ENCODE results near the gene LMAN1.
A peak's percentile ranks its signal among the peaks of the same experiment; 100 is the strongest.

The LMAN1 gene

GRCh38 chr18:59308248-59308937, 50.7 kb downstream of the LMAN1 start:
- no peaks in the 10 kb centered on the region for H3K36me3 ChIP-seq (ENCODE audit: control insufficient read depth, insufficient read depth, low read length)
- no peaks in the 10 kb centered on the region for H3K79me1 ChIP-seq (ENCODE audit: low read length)
- no peak overlapping the region for H3K27ac ChIP-seq (ENCODE audit: low read depth, low read length)
- H3K27me3 ChIP-seq (ENCODE audit: insufficient read depth, low read length, poor library complexity): no peaks in the 10 kb centered on the region
- no peaks in the 10 kb centered on the region for H3K4me1 ChIP-seq (ENCODE audit: control insufficient read depth, low read depth, low read length)
- no CpG with 5 or more reads among the region's 46 CpGs for WGBS (ENCODE audit: extremely low coverage, insufficient coverage, low lambda C conversion rate)
- H3K23ac ChIP-seq (ENCODE audit: low read length): no peak overlapping the region
- H2BK5ac ChIP-seq (ENCODE audit: low read length): no peak overlapping the region
- no peak overlapping the region for H4K5ac ChIP-seq (ENCODE audit: low read length)
- H2AK5ac ChIP-seq (ENCODE audit: low read length): no peak overlapping the region
- no peak overlapping the region for H3K4ac ChIP-seq (ENCODE audit: low read depth, low read length)
- peak overlapping the region; percentile 37 for H3K9ac ChIP-seq (ENCODE audit: low read length)
- H3K79me2 ChIP-seq (ENCODE audit: control insufficient read depth, insufficient read depth, low read length): no peaks in the 10 kb centered on the region
- H3K4me2 ChIP-seq (ENCODE audit: low read length): peak overlapping the region; percentile 63
- H4K8ac ChIP-seq (ENCODE audit: low read depth, low read length): no peak overlapping the region
- no peak overlapping the region for H3K4me3 ChIP-seq (ENCODE audit: low read length)
- DNase-seq: peak; percentile 71
- no peak overlapping the region for H3K18ac ChIP-seq (ENCODE audit: low read length)
- peak overlapping the region; percentile 71 for H3K56ac ChIP-seq (ENCODE audit: low read length)
- no peak overlapping the region for H2BK120ac ChIP-seq (ENCODE audit: low read depth, low read length)
- no peak overlapping the region for H2BK15ac ChIP-seq (replicated peaks; ENCODE audit: low read depth)

- H2AK5ac ChIP-seq (ENCODE audit: low read length): no peak overlapping the region
- H3K18ac ChIP-seq (ENCODE audit: low read length): no peak overlapping the region
- no peak overlapping the region for H4K8ac ChIP-seq (ENCODE audit: low read depth, low read length)
- H4K5ac ChIP-seq (ENCODE audit: low read length): no peak overlapping the region
- no peak overlapping the region for H3K9ac ChIP-seq (ENCODE audit: low read length)
- H2BK15ac ChIP-seq (replicated peaks; ENCODE audit: low read depth): no peak overlapping the region
- no peaks in the 10 kb centered on the region for H3K79me2 ChIP-seq (ENCODE audit: control insufficient read depth, insufficient read depth, low read length)
- no peak overlapping the region for H3K23ac ChIP-seq (ENCODE audit: low read length)
- no peak overlapping the region for H2BK5ac ChIP-seq (ENCODE audit: low read length)
- no CpG with 5 or more reads among the region's 6 CpGs for WGBS (ENCODE audit: extremely low coverage, insufficient coverage, low lambda C conversion rate)
- H3K4ac ChIP-seq (ENCODE audit: low read depth, low read length): no peak overlapping the region
- no peak overlapping the region for H2BK120ac ChIP-seq (ENCODE audit: low read depth, low read length)
- no peaks in the 10 kb centered on the region for H3K27me3 ChIP-seq (ENCODE audit: insufficient read depth, low read length, poor library complexity)
- H3K79me1 ChIP-seq (ENCODE audit: low read length): no peaks in the 10 kb centered on the region
- no peaks in the 10 kb centered on the region for H3K4me1 ChIP-seq (ENCODE audit: control insufficient read depth, low read depth, low read length)
- no peak overlapping the region for H3K4me3 ChIP-seq (ENCODE audit: low read length)
- no peak overlapping the region for H3K27ac ChIP-seq (ENCODE audit: low read depth, low read length)
- no peaks in the 10 kb centered on the region for H3K36me3 ChIP-seq (ENCODE audit: control insufficient read depth, insufficient read depth, low read length)
- no peak overlapping the region for H3K4me2 ChIP-seq (ENCODE audit: low read length)
- H3K56ac ChIP-seq (ENCODE audit: low read length): no peak overlapping the region
- DNase-seq: no peak
Observed at GRCh38 chr18:59306640-59307039, 52.4 kb downstream of the LMAN1 start.

DNA sequence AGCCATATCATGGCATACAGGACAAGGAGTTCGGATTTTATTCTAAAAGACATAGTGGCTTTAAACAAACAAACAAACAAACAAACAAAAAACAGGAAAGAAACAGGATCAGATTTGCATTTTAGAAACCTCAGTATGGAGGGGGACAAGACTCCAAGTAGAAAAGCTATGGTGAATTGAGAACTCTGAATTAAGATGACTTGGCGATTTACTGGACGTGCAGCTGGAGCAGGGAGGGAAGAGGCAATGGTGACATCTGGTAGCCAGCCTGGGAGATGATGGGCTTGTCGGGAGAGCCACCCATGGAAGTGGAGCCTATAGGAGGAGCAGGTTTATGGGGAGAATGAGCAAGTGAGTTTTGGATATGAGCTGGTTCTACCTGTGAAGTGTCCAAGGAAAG, 53.8 kb downstream of the LMAN1 start:
- Histone ChIP-seq H3K79me2 (ENCODE audit: control insufficient read depth, insufficient read depth, low read length) (no peaks in the 10 kb centered on the region), H3K36me3 (ENCODE audit: control insufficient read depth, insufficient read depth, low read length) (no peaks in the 10 kb centered on the region), H3K4me2 (ENCODE audit: low read length) (no peak overlapping the region), H3K4me3 (ENCODE audit: low read length) (no peak overlapping the region), H2BK120ac (ENCODE audit: low read depth, low read length) (no peak overlapping the region), H4K8ac (ENCODE audit: low read depth, low read length) (no peak overlapping the region), H3K56ac (ENCODE audit: low read length) (no peak overlapping the region), H2BK5ac (ENCODE audit: low read length) (no peak overlapping the region), H3K4me1 (ENCODE audit: control insufficient read depth, low read depth, low read length) (no peaks in the 10 kb centered on the region), H3K27ac (ENCODE audit: low read depth, low read length) (no peak overlapping the region), H3K9ac (ENCODE audit: low read length) (no peak overlapping the region), H3K79me1 (ENCODE audit: low read length) (no peaks in the 10 kb centered on the region), H3K27me3 (ENCODE audit: insufficient read depth, low read length, poor library complexity) (no peaks in the 10 kb centered on the region), H3K4ac (ENCODE audit: low read depth, low read length) (no peak overlapping the region), H4K5ac (ENCODE audit: low read length) (no peak overlapping the region), H3K23ac (ENCODE audit: low read length) (peak overlapping the region; percentile 74), H3K18ac (ENCODE audit: low read length) (no peak overlapping the region), H2BK15ac (replicated peaks; ENCODE audit: low read depth) (no peak overlapping the region), H2AK5ac (ENCODE audit: low read length) (no peak overlapping the region)
- DNase-seq: no peak
- no CpG with 5 or more reads among the region's 4 CpGs for WGBS (ENCODE audit: extremely low coverage, insufficient coverage, low lambda C conversion rate)

DNA sequence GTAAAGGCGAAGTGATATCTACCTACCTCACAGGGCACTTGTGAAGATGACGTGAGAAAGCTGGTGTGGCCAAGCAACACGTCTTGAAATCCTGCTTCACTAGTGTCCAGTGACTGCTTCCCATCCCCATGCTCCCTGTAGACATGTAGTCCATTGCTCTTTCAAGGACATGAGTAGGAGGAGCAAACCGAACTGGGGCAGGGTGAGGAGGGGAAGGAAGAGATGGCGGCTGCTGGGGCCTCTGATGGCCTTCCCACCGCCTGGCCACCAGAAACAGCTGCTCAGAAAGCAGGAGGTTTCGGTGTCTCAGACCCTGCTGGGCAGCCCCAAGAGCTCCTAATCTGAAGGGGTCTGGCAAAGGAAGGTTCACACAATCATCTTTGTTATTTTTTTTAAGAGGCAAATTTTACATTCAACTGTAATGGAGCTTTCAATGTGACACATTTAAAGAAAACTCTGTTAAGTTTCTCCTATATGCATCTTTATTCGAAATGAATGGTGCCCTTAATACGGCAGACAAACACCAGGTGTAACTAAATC, 55.3 kb downstream of the LMAN1 start:
- Histone ChIP-seq H3K56ac (ENCODE audit: low read length) (no peak overlapping the region), H3K23ac (ENCODE audit: low read length) (no peak overlapping the region), H3K9ac (ENCODE audit: low read length) (no peak overlapping the region), H3K4ac (ENCODE audit: low read depth, low read length) (no peak overlapping the region), H2BK5ac (ENCODE audit: low read length) (no peak overlapping the region), H3K79me1 (ENCODE audit: low read length) (no peaks in the 10 kb centered on the region), H2BK120ac (ENCODE audit: low read depth, low read length) (no peak overlapping the region), H3K18ac (ENCODE audit: low read length) (no peak overlapping the region), H3K27me3 (ENCODE audit: insufficient read depth, low read length, poor library complexity) (no peaks in the 10 kb centered on the region), H3K27ac (ENCODE audit: low read depth, low read length) (no peak overlapping the region), H3K4me3 (ENCODE audit: low read length) (no peak overlapping the region), H4K8ac (ENCODE audit: low read depth, low read length) (no peak overlapping the region), H3K4me1 (ENCODE audit: control insufficient read depth, low read depth, low read length) (no peaks in the 10 kb centered on the region), H2AK5ac (ENCODE audit: low read length) (no peak overlapping the region), H3K4me2 (ENCODE audit: low read length) (no peak overlapping the region), H3K36me3 (ENCODE audit: control insufficient read depth, insufficient read depth, low read length) (no peaks in the 10 kb centered on the region), H2BK15ac (replicated peaks; ENCODE audit: low read depth) (no peak overlapping the region), H3K79me2 (ENCODE audit: control insufficient read depth, insufficient read depth, low read length) (no peaks in the 10 kb centered on the region), H4K5ac (ENCODE audit: low read length) (no peak overlapping the region)
- no CpG with 5 or more reads among the region's 9 CpGs for WGBS (ENCODE audit: extremely low coverage, insufficient coverage, low lambda C conversion rate)
- DNase-seq: no peak

GRCh38 chr18:59303006-59303405, 56.1 kb downstream of the LMAN1 start:
- no peak overlapping the region for H3K23ac ChIP-seq (ENCODE audit: low read length)
- H3K36me3 ChIP-seq (ENCODE audit: control insufficient read depth, insufficient read depth, low read length): no peaks in the 10 kb centered on the region
- H4K5ac ChIP-seq (ENCODE audit: low read length): no peak overlapping the region
- no peaks in the 10 kb centered on the region for H3K27me3 ChIP-seq (ENCODE audit: insufficient read depth, low read length, poor library complexity)
- H2BK120ac ChIP-seq (ENCODE audit: low read depth, low read length): no peak overlapping the region
- no peak overlapping the region for H3K4me3 ChIP-seq (ENCODE audit: low read length)
- H2BK15ac ChIP-seq (replicated peaks; ENCODE audit: low read depth): no peak overlapping the region
- WGBS (ENCODE audit: extremely low coverage, insufficient coverage, low lambda C conversion rate): no CpG with 5 or more reads among the region's 2 CpGs
- H3K4ac ChIP-seq (ENCODE audit: low read depth, low read length): no peak overlapping the region
- DNase-seq: no peak
- H3K9ac ChIP-seq (ENCODE audit: low read length): no peak overlapping the region
- no peak overlapping the region for H2AK5ac ChIP-seq (ENCODE audit: low read length)
- no peaks in the 10 kb centered on the region for H3K79me2 ChIP-seq (ENCODE audit: control insufficient read depth, insufficient read depth, low read length)
- H3K4me2 ChIP-seq (ENCODE audit: low read length): no peak overlapping the region
- H3K18ac ChIP-seq (ENCODE audit: low read length): no peak overlapping the region
- H3K27ac ChIP-seq (ENCODE audit: low read depth, low read length): no peak overlapping the region
- no peaks in the 10 kb centered on the region for H3K79me1 ChIP-seq (ENCODE audit: low read length)
- no peak overlapping the region for H4K8ac ChIP-seq (ENCODE audit: low read depth, low read length)
- H3K4me1 ChIP-seq (ENCODE audit: control insufficient read depth, low read depth, low read length): no peaks in the 10 kb centered on the region
- H2BK5ac ChIP-seq (ENCODE audit: low read length): no peak overlapping the region
- H3K56ac ChIP-seq (ENCODE audit: low read length): no peak overlapping the region

GRCh38 chr18:59301929-59302328, 57.1 kb downstream of the LMAN1 start:
- no peaks in the 10 kb centered on the region for H3K79me2 ChIP-seq (ENCODE audit: control insufficient read depth, insufficient read depth, low read length)
- no peaks in the 10 kb centered on the region for H3K36me3 ChIP-seq (ENCODE audit: control insufficient read depth, insufficient read depth, low read length)
- no peaks in the 10 kb centered on the region for H3K4me1 ChIP-seq (ENCODE audit: control insufficient read depth, low read depth, low read length)
- H3K79me1 ChIP-seq (ENCODE audit: low read length): no peaks in the 10 kb centered on the region
- H3K9ac ChIP-seq (ENCODE audit: low read length): no peak overlapping the region
- H2BK5ac ChIP-seq (ENCODE audit: low read length): no peak overlapping the region
- no peak overlapping the region for H4K5ac ChIP-seq (ENCODE audit: low read length)
- no peak overlapping the region for H3K23ac ChIP-seq (ENCODE audit: low read length)
- H4K8ac ChIP-seq (ENCODE audit: low read depth, low read length): no peak overlapping the region
- no peak overlapping the region for H3K18ac ChIP-seq (ENCODE audit: low read length)
- DNase-seq: no peak
- H3K27me3 ChIP-seq (ENCODE audit: insufficient read depth, low read length, poor library complexity): no peaks in the 10 kb centered on the region
- no peak overlapping the region for H2BK120ac ChIP-seq (ENCODE audit: low read depth, low read length)
- WGBS (ENCODE audit: extremely low coverage, insufficient coverage, low lambda C conversion rate): no CpG with 5 or more reads among the region's 4 CpGs
- H3K4ac ChIP-seq (ENCODE audit: low read depth, low read length): no peak overlapping the region
- H3K27ac ChIP-seq (ENCODE audit: low read depth, low read length): no peak overlapping the region
- no peak overlapping the region for H3K4me2 ChIP-seq (ENCODE audit: low read length)
- H2BK15ac ChIP-seq (replicated peaks; ENCODE audit: low read depth): no peak overlapping the region
- no peak overlapping the region for H3K4me3 ChIP-seq (ENCODE audit: low read length)
- H2AK5ac ChIP-seq (ENCODE audit: low read length): no peak overlapping the region
- no peak overlapping the region for H3K56ac ChIP-seq (ENCODE audit: low read length)

Measured in mesendoderm (in vitro differentiated cells).